Thyroid gland (tissue), 4 donors: ENCODE data around the gene FAXC.

Source experiments
- POLR2A ChIP-seq, 2 donors: fragments of 450-650 bp; IDR thresholded peaks; one replicate each; pipeline ENCODE4 v1.6.1; 2017; ENCODE audit warnings: antibody characterized with exemption in 2 of 2, mild to moderate bottlenecking in 2 of 2, moderate library complexity in 1 of 2
- TF ChIP-seq, protein P1 (sequence below), 6 experiments: fragments of 200-600 bp in 3 of 6; fragments of 450-650 bp in 3 of 6; sonication (generic) in 3 of 6; IDR thresholded peaks; one replicate each; pipeline ENCODE4 v1.5.1; 2016 to 2019; ENCODE audit warnings: antibody characterized with exemption in 6 of 6, mild to moderate bottlenecking in 2 of 6, inconsistent platforms in 1 of 6, moderate library complexity in 1 of 6

DNA sequence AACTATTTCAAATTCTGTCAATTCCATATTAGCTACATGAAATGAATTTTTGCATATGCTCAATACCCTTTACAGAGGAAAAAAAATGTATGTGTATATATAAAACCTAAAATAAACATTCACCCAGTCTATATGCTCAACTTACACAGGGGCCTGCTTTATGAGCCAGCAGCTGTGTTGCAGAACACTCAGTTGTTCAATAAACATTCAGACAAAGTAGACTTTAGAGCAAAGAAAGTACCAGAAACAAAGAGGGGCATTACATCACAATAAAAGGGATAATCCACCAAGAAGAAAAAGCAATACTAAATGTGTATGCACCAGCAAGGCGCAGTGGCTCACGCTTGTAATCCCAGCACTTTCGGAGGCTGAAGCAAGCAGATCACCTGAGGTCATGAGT, 35.0 kb upstream of the FAXC start:
- TF ChIP-seq, protein P1, sequence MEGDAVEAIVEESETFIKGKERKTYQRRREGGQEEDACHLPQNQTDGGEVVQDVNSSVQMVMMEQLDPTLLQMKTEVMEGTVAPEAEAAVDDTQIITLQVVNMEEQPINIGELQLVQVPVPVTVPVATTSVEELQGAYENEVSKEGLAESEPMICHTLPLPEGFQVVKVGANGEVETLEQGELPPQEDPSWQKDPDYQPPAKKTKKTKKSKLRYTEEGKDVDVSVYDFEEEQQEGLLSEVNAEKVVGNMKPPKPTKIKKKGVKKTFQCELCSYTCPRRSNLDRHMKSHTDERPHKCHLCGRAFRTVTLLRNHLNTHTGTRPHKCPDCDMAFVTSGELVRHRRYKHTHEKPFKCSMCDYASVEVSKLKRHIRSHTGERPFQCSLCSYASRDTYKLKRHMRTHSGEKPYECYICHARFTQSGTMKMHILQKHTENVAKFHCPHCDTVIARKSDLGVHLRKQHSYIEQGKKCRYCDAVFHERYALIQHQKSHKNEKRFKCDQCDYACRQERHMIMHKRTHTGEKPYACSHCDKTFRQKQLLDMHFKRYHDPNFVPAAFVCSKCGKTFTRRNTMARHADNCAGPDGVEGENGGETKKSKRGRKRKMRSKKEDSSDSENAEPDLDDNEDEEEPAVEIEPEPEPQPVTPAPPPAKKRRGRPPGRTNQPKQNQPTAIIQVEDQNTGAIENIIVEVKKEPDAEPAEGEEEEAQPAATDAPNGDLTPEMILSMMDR (IDR thresholded peaks at IDR 0.05) = no peak
- no peak for TF ChIP-seq POLR2A (IDR thresholded peaks at IDR 0.05)
